Measurements from ENCODE around the gene PNMA6E.

The PNMA6E gene

GRCh38 chrX:153401133-153401764 lies at the start of gene PNMA6E:
PNMA6E (minus strand) TSS chrX:153401350; CDS start chrX:153398849, 2,501 bp downstream.
- DNase-seq: no peak

DNA sequence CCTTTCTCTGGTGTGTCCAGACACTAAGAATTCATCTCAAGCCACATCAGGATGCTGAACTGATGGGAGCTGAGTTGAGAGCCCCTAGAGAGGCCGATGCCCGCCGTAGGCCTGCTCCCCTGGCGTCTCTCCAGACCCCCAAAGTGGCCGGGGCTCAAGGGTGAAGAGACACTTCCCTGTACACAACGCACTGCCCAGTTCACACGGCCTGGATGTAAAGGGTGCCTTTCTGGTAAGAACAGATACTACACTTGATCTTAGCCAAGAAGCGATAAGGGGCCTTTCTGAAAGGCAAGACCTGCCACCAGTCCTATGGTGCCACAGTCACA lies 49.8 kb upstream of the PNMA6E start:
- DNase-seq: no peak

DNA sequence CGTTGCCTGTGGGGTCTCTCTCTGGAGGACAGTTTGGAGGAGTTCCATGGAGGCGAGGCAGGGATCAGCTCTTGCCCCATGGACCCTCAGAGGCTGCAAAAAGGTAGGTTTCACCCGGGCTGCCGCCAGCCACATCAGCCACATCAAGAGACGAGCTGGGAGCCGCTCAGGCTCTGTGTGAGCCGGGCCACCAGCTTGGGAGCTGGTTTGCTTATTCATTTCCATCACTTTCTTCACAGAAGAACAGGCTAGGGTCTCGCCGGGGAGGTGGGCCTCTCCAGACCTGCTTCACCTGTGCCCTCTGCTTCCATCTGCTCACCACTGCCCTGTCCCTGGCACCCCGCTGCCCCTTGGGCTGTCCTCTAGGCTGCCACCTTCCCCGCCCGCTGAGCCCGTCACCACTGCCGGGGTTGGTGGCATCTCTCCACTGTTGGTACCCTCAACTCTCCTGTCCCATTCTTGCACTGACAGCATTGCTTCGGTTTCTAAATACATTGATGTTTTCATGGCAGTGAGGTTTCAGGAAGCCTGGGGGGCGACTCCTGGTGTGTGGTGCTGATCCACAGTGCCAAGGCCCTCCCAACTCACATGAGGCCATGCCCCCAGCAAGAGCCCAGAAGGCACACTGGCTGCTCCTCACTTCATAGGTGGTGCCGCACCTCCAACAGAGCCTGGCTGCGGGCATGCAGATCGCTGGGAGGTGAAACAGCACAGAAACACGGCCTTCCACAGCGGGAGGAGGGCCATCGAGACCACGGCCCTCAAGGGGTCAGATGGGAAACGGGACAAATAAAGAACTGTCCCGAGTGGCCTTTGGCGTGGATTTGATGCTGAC lies 49.2 kb upstream of the PNMA6E start:
- DNase-seq: no peak

- DNase-seq: no peak
Observed at GRCh38 chrX:153449368-153450113, 48.4 kb upstream of the PNMA6E start.

DNA sequence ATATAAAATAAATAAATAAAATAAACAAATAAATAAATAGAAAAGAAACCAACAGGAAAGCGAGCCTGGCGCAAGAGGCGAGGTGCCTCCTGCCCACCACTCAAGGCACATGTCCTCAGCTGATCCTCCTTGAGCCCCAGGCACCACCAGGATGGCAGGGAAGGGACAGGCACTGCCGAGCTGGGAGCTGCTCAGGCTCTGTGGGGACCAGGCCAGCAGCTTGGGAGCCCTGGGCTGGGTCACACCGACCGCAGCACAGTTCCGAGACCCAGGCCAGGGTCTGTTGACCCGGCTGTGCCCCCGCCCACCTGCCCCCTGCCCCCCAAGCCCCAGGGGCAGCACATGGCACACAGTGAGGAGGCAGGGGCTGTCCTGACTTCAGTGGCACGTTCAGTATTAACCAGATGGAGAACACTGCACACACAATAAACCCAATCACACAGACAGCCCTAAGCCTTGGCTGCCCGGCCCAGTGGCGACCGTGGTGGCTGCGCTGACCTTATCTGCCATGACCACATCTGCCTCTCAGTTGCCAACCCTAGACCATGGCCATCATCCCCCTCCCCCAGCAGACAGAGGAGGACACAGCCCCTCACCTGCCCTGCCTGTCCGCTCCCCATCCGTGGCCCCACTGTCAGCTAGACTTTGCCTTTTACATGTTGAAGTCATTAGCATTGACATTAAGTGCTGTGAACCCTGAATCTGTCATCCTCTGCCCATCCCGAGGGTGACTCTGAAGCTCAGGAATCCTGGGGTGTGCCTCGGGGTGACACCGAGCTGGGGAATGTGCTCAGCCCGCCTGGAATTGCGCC lies 47.6 kb upstream of the PNMA6E start:
- DNase-seq: no peak

DNA sequence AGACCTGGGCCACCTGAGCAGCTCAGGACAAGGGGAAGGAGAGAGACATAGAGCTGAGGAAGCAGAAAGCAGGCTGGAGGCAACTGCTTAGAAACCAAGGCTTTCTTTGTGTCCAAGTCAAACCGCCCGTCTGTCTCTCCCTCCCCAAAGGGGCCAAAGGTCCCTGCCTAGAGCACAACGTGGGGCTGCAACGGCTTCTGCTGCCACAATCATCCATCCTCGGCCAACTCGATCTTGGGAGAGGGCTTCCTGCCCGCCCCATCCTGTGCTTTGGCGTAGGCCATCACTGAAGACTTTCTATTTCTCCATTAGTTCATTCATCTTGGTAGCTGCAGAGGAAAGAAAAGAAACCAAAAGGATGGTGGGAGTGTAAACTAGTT lies 46.4 kb upstream of the PNMA6E start:
- DNase-seq: no peak

- DNase-seq: no peak
Observed at GRCh38 chrX:153446950-153447580, 45.9 kb upstream of the PNMA6E start.

DNA sequence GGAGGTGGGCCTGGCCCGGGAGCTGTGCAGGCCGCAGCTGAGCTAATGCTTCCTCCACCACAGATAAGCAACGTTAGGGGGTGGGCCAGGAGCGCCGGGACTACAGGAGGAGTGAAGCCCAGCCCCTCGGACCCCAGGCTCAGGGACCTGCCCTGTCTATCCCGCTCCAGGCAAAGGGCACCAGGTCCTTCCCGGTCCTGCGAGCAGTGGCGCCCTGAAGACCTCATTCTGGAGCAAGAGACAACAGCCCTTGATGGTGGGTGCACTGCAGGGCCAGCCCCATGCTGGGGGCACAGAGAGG lies 45.4 kb upstream of the PNMA6E start:
- no peak for DNase-seq

- DNase-seq: no peak
Observed at GRCh38 chrX:153445856-153446635, 44.9 kb upstream of the PNMA6E start, which contains the start of gene TREX2. TREX2 (minus strand) TSS chrX:153446056; CDS start chrX:153445430, 626 bp downstream.

- DNase-seq: no peak
Observed at GRCh38 chrX:153445106-153445855, 44.1 kb upstream of the PNMA6E start.

DNA sequence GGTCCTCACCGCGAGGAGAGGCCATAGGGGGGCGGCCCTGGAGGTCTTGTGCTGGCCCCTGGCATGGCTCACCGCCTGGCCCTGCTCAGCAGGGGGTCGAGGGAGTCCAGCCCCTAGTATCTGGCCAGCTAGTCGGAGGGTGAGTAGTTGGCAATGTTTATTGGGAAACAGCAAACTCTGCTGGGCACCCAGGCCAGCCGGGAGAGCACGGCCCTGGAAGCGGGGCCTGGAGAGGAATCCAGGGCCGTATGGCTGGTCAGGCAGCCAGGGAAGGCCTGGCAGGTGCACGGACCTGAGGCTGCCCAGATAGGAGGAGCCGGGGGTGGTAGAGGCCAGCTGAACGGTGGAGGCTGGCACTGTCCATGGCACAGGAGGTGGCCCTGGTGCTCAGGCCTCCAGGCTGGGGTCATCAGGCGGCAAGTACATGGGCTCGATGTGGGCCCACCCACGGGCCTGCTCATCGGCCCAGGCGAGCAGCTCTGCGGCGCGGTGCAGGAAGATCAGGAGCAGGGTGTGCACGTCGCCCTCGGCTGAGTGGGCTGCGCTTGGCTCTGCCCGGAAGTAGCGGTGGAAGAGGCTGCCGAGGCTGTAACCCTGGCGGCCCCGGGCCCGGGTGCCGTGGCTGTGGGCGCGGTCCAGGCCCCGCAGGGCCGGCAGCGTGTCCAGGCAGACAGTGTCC lies 43.3 kb upstream of the PNMA6E start:
- no peak for DNase-seq

DNA sequence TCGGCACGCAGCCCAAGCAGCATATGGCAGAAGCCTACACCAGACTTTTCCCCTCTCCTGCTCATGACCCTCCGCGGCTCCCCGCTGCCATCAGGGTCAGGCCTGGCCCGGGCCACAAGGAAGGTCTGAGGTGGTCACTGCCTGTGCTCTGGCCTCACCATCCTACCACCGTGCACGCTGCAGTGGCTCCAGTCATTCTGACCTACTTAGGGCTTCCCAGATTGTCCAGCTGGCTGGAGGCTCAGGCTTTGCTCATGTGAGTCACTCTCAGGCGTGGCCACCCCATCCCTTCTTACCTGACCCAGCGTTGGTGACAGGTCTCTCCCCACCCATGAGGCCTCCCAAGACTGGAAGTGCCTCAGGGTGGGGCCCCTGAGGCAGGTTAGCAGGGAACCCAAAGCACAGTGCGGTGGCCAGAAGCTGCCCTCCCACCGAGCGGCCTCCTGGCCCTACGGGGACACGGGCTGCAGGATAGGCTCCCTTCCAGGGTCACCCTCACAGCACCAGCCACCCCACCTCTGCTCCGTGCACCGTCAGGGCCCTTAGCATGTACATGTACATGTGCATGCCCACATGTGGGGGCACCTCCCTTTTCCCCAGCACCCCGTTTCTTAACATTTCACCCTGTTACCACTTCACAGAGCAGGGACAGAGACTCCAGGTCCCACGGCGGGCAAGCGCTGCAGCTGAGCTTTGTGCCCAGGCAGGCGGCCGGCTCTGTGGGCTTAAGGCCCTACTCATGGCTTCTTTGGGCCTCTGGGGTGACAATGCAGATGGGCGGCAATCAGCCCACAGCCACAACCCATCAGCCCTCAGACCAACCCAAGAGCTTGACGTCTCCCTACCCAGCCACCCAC lies 42.6 kb upstream of the PNMA6E start:
- no peak for DNase-seq

DNA sequence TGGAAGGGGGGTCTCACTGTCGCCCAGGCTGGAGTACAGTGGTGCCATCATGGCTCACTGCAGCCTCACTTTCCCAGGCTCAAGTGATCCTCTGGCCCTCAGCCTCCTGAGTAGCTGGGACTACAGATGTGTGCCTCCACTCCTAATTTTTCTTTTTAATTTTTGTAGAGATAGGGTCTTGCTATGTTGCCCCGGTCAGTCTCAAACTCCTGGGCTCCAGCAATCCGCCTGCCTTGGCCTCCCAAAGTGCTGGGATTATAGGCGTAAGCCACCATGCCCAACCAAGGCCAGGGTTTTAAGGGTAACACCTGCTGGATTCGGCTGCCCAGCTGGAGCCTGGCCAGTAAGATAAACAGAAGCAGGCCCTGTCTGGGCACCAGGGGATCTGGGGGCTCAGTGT lies 41.3 kb upstream of the PNMA6E start:
- no peak for DNase-seq

DNA sequence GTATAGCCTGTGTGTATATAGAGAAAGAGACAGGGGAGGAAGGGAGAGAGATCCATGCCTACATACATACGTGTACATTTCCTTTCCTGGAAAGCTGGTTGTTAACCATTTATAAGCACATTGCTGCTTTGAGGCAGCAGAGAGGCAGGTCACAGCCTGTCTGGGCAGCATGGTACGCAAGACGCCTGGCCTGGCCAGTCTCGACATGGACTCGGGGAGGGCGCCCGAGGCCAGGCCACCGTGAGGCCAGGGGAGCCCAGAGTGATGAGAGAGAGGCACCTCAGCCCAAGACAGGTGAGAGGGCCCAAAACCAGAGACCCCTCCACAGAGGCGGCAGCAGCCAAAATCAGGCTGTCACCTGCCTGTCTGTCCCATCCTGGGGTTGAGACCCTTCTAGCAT lies 40.8 kb upstream of the PNMA6E start:
- DNase-seq: no peak

DNA sequence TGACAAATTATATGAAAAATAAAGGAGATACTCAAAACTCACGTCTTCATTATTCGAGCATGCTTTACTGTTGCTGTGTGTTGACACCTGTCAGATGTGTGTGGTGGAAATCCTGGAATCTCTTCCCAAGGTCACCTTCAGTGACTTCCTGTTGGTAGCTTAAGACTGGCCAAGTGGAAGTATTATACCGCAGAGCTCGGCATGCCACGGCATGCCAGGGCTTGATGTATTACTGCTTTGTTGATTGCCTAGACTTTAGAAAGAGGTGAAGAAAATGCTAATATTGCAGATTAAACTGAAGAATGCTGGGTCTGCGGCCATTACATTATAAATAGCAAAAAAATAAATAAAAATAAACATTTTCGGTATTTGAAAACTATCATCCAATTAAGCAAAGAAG lies 40.1 kb upstream of the PNMA6E start:
- no peak for DNase-seq

- DNase-seq: no peak
Observed at GRCh38 chrX:153440556-153441135, 39.5 kb upstream of the PNMA6E start.

DNA sequence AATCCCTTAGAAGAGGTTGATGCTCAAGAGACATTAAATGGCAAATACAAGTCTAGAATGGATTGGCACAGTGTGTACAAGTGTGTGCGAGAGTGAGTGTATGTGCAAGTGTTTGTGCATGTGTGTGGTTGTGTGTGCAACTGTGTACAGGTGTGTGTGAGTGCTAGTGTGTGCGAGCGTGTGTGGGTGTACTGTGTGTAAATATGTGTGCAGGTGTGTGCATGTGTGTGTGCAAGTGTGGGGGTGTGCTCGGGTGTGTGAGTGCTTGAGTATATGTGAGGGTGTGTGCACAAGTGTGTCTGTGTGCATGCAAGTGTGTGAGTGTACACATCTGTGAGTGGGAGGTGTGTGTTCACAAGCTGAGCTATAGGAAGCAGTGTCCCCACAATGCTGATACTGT lies 38.8 kb upstream of the PNMA6E start:
- DNase-seq: no peak

- DNase-seq: peak; percentile 44
Observed at GRCh38 chrX:153438532-153438931, 37.4 kb upstream of the PNMA6E start.

- DNase-seq: no peak
Observed at GRCh38 chrX:153435845-153436244, 34.7 kb upstream of the PNMA6E start.
